Peyer's patch (tissue), 4 donors: ENCODE data around the gene EPB42.

Source experiments
- POLR2A ChIP-seq, 2 donors: fragments of 450-650 bp; IDR thresholded peaks; one replicate each; pipeline ENCODE4 v1.5.1; 2017; ENCODE audit warnings: antibody characterized with exemption in 2 of 2, mild to moderate bottlenecking in 2 of 2, moderate library complexity in 2 of 2
- TF ChIP-seq, protein P1 (sequence below), 6 experiments: fragments of 450-650 bp in 4 of 6; fragments of 200-600 bp in 2 of 6; sonication (generic) in 1 of 6; IDR thresholded peaks; one replicate each; pipeline ENCODE4 v1.5.1; 2017 to 2019; ENCODE audit warnings: antibody characterized with exemption in 6 of 6, mild to moderate bottlenecking in 3 of 6, moderate library complexity in 1 of 6

- TF ChIP-seq, protein P1, sequence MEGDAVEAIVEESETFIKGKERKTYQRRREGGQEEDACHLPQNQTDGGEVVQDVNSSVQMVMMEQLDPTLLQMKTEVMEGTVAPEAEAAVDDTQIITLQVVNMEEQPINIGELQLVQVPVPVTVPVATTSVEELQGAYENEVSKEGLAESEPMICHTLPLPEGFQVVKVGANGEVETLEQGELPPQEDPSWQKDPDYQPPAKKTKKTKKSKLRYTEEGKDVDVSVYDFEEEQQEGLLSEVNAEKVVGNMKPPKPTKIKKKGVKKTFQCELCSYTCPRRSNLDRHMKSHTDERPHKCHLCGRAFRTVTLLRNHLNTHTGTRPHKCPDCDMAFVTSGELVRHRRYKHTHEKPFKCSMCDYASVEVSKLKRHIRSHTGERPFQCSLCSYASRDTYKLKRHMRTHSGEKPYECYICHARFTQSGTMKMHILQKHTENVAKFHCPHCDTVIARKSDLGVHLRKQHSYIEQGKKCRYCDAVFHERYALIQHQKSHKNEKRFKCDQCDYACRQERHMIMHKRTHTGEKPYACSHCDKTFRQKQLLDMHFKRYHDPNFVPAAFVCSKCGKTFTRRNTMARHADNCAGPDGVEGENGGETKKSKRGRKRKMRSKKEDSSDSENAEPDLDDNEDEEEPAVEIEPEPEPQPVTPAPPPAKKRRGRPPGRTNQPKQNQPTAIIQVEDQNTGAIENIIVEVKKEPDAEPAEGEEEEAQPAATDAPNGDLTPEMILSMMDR (IDR thresholded peaks at IDR 0.05) = no peak
- TF ChIP-seq POLR2A (IDR thresholded peaks at IDR 0.05) = no peak
These were observed 37.5 kb downstream of the EPB42 start for GRCh38 chr15:43183270-43183669.
